ENCODE measurements around the gene EFNA1.

GRCh38 chr1:155131285-155131684 is 3.6 kb downstream of the EFNA1 start:
- TF ChIP-seq, protein P1, sequence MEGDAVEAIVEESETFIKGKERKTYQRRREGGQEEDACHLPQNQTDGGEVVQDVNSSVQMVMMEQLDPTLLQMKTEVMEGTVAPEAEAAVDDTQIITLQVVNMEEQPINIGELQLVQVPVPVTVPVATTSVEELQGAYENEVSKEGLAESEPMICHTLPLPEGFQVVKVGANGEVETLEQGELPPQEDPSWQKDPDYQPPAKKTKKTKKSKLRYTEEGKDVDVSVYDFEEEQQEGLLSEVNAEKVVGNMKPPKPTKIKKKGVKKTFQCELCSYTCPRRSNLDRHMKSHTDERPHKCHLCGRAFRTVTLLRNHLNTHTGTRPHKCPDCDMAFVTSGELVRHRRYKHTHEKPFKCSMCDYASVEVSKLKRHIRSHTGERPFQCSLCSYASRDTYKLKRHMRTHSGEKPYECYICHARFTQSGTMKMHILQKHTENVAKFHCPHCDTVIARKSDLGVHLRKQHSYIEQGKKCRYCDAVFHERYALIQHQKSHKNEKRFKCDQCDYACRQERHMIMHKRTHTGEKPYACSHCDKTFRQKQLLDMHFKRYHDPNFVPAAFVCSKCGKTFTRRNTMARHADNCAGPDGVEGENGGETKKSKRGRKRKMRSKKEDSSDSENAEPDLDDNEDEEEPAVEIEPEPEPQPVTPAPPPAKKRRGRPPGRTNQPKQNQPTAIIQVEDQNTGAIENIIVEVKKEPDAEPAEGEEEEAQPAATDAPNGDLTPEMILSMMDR (IDR thresholded peaks at IDR 0.05; ENCODE audit: low read length) = no peak
- TF ChIP-seq EZH2 (IDR thresholded peaks at IDR 0.05; ENCODE audit: borderline replicate concordance, low read length) = no peak
